NCI-H128 (cell line): Measurements from ENCODE around the gene NECTIN1.
"Not testable (repeated sequence)": the region's sequence is repeated elsewhere in the genome, so short reads cannot be mapped to it uniquely, and the experiment has no call there.

Source experiments
- DNase-seq: peaks from one replicate; lab custom pipeline; 2025; ENCODE audit not compliant: unreplicated experiment; lab: John Stamatoyannopoulos, UW

NECTIN1 gene

GRCh38 chr11:119622454-119623143 lies 106.4 kb downstream of the NECTIN1 start:
- DNase-seq = no peak

- no peak for DNase-seq
Observed at GRCh38 chr11:119619665-119620064, 109.3 kb downstream of the NECTIN1 start.

- no peak for DNase-seq
Observed at GRCh38 chr11:119618208-119618909, 110.6 kb downstream of the NECTIN1 start.

GRCh38 chr11:119617340-119617713 lies 111.7 kb downstream of the NECTIN1 start:
- DNase-seq = no peak

- no peak for DNase-seq
Observed at GRCh38 chr11:119616586-119617339, 112.2 kb downstream of the NECTIN1 start.

GRCh38 chr11:119615882-119616196 lies 113.2 kb downstream of the NECTIN1 start:
- no peak for DNase-seq

- DNase-seq = no peak
Observed at GRCh38 chr11:119615003-119615881, 113.8 kb downstream of the NECTIN1 start.

- no peak for DNase-seq
Observed at GRCh38 chr11:119614222-119615002, 114.6 kb downstream of the NECTIN1 start.

GRCh38 chr11:119612814-119613213 lies 116.2 kb downstream of the NECTIN1 start:
- DNase-seq = no peak

GRCh38 chr11:119610836-119611426 lies 118.1 kb downstream of the NECTIN1 start:
- no peak for DNase-seq

GRCh38 chr11:119608781-119609180 lies 120.2 kb downstream of the NECTIN1 start:
- DNase-seq = no peak

GRCh38 chr11:119608201-119608600 lies 120.8 kb downstream of the NECTIN1 start:
- no peak for DNase-seq

GRCh38 chr11:119607726-119608125 lies 121.3 kb downstream of the NECTIN1 start:
- DNase-seq = no peak

- no peak for DNase-seq
Observed at GRCh38 chr11:119605137-119605665, 123.8 kb downstream of the NECTIN1 start.

GRCh38 chr11:119602745-119603373 lies 126.1 kb downstream of the NECTIN1 start:
- no peak for DNase-seq

- DNase-seq = no peak
Observed at GRCh38 chr11:119599864-119600541, 129.0 kb downstream of the NECTIN1 start.

- DNase-seq = not testable (repeated sequence)
Observed at GRCh38 chr11:119595941-119596340, 133.1 kb downstream of the NECTIN1 start.

GRCh38 chr11:119594639-119595249 lies 134.3 kb downstream of the NECTIN1 start:
- DNase-seq = no peak
